ENCODE measurements around the gene SIX4. TPM values are rescaled to one million over a fixed set of nuclear protein-coding genes. Genes with fewer than 3 reads are reported as not detected.
A peak's percentile ranks its signal among the peaks of the same experiment; 100 is the strongest.

SIX4 gene
- polyA plus RNA-seq (2011; rRNA removed) = 17.7 and 21.8 TPM in 2 replicates
- 40.3 and 48.3 TPM in 2 replicates for polyA minus RNA-seq (2011; rRNA and poly(A)+ RNA removed)

DNA sequence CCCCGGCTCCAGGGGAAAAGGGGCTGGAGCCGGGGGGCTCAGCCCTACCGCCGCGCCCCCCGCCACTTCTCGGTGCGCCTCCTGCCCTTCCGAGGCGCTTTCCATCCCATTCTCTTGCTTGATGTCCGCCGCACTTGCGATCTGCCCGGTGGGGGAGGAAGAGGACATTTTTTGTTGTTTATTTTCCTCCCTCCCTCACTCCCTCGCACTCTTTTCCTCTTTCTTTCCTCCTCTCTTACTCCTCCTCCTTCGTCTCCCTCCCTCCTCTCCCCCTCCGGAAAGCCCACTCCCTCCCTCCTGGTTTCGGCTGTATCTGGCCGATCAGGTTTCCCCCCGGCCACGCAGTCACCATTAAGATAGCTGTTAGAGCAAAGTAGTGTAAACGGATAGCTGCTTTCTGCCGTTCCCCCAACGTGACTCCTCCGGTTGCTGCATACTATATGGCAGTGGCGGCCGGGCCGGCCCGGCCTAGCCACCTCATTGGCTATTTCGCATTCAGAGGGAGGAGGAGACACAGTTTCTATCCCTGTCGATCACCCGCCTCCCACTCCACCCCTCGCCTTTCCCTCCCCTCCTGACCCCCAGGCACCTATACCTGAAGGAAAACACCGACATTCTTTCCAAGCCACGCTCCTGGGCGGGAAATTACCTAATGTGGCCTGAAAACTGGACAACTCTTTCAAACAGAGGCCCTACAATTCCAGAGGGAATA is at the start of gene SIX4:
TSS of gene SIX4 (minus strand) at position 445 of the 712 bp plus-strand sequence. CDS start at position 168, 277 bp downstream.
- POLR2A ChIA-PET = interaction anchor here (0.6 to 2.8 kb wide), 4 partner anchors 38 to 529 kb away, joined by 3 to 12 read pairs (median 4); no protein-coding TSS in a partner anchor
- peak within 1 kb of the TSS; percentile 92 for H3K27ac ChIP-seq (ENCODE audit: low read depth, low read length)

DNA sequence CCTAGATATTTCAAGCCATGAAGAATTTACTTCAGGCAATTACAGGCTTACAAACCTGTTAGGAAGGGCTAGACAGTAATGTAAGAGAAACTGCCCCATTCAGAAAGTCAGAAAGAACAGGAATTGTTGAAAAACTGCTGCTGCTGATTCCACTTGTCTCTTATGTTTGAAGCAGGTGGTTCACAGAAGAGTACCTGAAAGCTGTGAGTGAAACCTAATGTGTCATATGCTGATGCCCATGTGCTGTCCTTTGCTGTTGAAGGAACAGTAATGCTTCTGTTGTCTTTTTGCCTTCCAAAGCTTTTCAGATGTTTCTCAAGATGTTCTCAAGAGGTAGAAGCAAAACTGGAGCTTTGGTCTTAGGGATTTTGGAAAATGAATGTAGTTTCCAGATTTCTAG is 49.4 kb upstream of the SIX4 start:
- Histone ChIP-seq H3K4me3 (ENCODE audit: low read depth, low read length) (no peak overlapping the region), H3K27ac (ENCODE audit: low read depth, low read length) (no peak overlapping the region), H3K27me3 (ENCODE audit: control insufficient read depth, insufficient read depth, low read length) (no peaks in the 10 kb centered on the region), H3K9me3 (ENCODE audit: control insufficient read depth, insufficient read depth, low read length) (no peaks in the 10 kb centered on the region)
- no peak for DNase-seq (ENCODE audit: low read depth, low spot score)
- ChIA-PET POLR2A (no interaction called here), CTCF (no interaction called here)
- TF ChIP-seq, protein P1, sequence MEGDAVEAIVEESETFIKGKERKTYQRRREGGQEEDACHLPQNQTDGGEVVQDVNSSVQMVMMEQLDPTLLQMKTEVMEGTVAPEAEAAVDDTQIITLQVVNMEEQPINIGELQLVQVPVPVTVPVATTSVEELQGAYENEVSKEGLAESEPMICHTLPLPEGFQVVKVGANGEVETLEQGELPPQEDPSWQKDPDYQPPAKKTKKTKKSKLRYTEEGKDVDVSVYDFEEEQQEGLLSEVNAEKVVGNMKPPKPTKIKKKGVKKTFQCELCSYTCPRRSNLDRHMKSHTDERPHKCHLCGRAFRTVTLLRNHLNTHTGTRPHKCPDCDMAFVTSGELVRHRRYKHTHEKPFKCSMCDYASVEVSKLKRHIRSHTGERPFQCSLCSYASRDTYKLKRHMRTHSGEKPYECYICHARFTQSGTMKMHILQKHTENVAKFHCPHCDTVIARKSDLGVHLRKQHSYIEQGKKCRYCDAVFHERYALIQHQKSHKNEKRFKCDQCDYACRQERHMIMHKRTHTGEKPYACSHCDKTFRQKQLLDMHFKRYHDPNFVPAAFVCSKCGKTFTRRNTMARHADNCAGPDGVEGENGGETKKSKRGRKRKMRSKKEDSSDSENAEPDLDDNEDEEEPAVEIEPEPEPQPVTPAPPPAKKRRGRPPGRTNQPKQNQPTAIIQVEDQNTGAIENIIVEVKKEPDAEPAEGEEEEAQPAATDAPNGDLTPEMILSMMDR (IDR thresholded peaks at IDR 0.05; ENCODE audit: low read depth, low read length) = no peak

More for the DNA sequence above, at the start of gene SIX4:
- Histone ChIP-seq H3K4me3 (ENCODE audit: low read depth, low read length) (peak within 1 kb of the TSS; percentile 92), H3K27me3 (ENCODE audit: control insufficient read depth, insufficient read depth, low read length) (no peaks in the 10 kb centered on the region), H3K9me3 (ENCODE audit: control insufficient read depth, insufficient read depth, low read length) (no peaks in the 10 kb centered on the region; the same call in 1 of the 2 replicates)
- TF ChIP-seq, protein P1 (IDR thresholded peaks at IDR 0.05; ENCODE audit: low read depth, low read length) = no peak
- DNase-seq (ENCODE audit: low read depth, low spot score) = peak; percentile 79
- CTCF ChIA-PET = interaction anchor here (1.3 kb wide), 1 partner anchor 10 kb away, joined by 3 read pairs; the partner anchor contains the start of gene MNAT1

DNA sequence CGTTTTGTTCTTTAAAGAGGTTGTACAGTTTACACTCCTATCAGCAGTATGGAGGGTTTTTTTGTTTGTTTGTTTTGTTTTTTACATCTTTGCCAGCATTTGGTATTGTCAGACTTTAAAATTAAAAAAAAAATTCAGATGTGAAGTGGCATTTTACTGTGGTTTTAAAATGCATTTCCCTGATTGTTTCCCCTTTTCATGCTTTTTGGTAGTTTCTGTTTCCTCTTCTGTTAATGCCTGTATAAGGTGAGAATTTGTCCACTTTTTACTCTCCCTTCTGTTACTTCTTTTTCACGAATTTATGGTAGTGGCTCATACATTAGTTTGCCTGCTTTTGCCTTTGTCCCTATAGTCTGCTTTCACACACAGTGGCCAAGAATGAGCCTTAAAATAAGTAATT is 47.0 kb upstream of the SIX4 start:
- CTCF ChIA-PET = no interaction called here
- TF ChIP-seq, protein P1 (IDR thresholded peaks at IDR 0.05; ENCODE audit: low read depth, low read length) = no peak

DNA sequence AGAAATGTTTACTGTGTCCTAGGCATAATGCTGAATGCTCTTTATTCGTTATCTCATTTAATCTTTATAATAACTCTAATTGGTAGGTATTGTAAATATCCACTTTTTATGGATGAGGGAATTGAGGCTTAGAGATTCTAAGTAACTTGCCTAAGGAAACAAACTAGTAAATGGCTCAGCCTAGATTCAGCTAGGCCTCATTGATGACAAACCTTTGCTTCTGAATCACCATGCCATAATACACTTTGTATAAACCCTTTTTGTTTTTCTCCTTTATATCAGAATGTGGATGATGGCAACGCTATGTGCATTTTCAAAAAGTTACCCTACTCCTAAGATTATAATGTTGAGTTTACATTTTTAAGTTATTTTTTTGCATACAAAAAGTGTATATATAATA is 44.5 kb upstream of the SIX4 start:
- TF ChIP-seq, protein P1 (IDR thresholded peaks at IDR 0.05; ENCODE audit: low read depth, low read length) = no peak
- ChIA-PET CTCF (no interaction called here), POLR2A (no interaction called here)
- Histone ChIP-seq H3K27ac (ENCODE audit: low read depth, low read length) (no peak overlapping the region), H3K9me3 (ENCODE audit: control insufficient read depth, insufficient read depth, low read length) (no peaks in the 10 kb centered on the region), H3K27me3 (ENCODE audit: control insufficient read depth, insufficient read depth, low read length) (no peaks in the 10 kb centered on the region), H3K4me3 (ENCODE audit: low read depth, low read length) (no peak overlapping the region)
- no peak for DNase-seq (ENCODE audit: low read depth, low spot score)

More for the DNA sequence above, 47.0 kb upstream of the SIX4 start:
- Histone ChIP-seq H3K9me3 (ENCODE audit: control insufficient read depth, insufficient read depth, low read length) (no peaks in the 10 kb centered on the region), H3K27me3 (ENCODE audit: control insufficient read depth, insufficient read depth, low read length) (no peaks in the 10 kb centered on the region), H3K27ac (ENCODE audit: low read depth, low read length) (no peak overlapping the region), H3K4me3 (ENCODE audit: low read depth, low read length) (no peak overlapping the region)
- DNase-seq (ENCODE audit: low read depth, low spot score) = no peak
- POLR2A ChIA-PET = no interaction called here

DNA sequence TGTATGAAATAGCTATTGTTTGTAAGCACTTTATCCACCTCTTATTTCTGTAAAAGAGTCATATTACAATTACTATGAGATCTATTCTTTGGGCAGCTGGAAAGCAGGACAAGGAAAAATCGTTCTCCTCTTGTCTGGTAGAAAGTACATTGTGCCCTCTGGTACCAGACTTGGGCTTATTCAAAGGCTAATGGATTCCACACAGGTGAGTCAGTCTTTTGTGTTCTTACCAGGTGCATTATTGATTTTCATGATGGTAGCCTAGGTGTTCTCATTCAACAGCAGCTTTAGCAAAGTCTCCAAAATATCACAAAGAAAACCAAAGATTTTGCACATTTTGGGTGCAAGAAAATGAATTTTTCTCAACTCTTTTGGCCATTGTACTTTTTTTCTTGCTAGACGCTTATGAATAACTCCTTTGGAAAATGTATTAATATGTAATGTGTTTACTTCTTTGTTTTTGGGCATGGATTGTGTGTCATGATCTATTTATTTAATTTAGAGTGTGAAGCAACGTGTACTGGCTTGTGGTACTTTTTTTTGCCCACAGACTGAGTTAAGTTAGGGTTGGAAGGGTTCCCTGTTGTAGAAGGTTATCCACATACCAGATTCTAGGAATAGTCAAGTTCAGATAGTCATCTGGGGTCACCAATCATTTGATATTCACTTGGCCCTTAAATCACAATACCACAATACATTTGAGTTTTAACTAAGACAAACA is 36.7 kb upstream of the SIX4 start:
- Histone ChIP-seq H3K27ac (ENCODE audit: low read depth, low read length) (no peak overlapping the region), H3K4me3 (ENCODE audit: low read depth, low read length) (no peak overlapping the region), H3K27me3 (ENCODE audit: control insufficient read depth, insufficient read depth, low read length) (no peaks in the 10 kb centered on the region), H3K9me3 (ENCODE audit: control insufficient read depth, insufficient read depth, low read length) (no peaks in the 10 kb centered on the region)
- CTCF ChIA-PET = no interaction called here
- POLR2A ChIA-PET = no interaction called here
- TF ChIP-seq, protein P1 (IDR thresholded peaks at IDR 0.05; ENCODE audit: low read depth, low read length) = no peak
- DNase-seq (ENCODE audit: low read depth, low spot score) = no peak

Measured in AG04450 (cell line).